Measurements from ENCODE around the gene PLPP4.

PLPP4 gene

DNA sequence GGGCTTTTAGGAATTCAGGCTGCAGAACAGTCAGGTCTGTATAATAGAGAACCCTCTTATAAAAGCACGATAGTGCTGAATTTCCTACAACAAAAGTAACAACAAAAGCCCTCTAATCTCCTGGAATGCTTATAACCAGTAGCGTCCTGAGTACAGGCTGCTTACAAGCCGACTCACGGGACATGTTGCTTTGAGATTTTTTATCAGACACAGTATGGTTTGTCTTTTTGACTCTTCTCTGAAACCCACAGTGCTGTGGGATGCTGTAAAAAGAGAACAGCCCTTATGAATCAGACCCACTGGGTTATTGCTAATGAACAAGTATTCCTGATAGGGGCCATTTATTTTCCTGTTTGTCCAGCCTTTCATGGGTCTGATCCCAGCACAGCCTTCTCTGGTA, 59.4 kb downstream of the PLPP4 start:
- H3K79me2 ChIP-seq (ENCODE audit: insufficient read depth, low read length): no peaks in the 10 kb centered on the region

DNA sequence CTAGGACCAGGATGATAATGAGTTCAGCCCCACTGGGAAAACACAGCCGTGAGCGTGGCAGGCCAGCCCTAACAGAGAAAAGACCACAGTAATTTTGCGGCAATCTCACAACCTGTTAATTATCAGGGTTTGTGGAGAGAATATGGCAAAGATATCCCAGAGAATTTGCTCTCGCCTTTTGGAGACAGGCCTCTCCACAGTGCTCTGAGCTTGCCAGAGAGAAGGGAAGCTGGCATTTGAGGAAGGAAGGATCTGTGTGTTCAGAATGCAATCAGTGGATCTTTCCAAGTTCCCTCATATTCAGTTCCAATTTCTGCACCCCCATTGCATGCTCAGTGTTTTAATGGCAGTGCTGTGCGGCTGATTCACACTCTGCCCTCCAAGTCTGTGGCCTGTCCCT, 60.2 kb downstream of the PLPP4 start:
- Histone ChIP-seq H4K20me1 (ENCODE audit: insufficient read depth, low read length) (no peaks in the 10 kb centered on the region), H3K9me3 (ENCODE audit: insufficient read depth, low read length, severe bottlenecking) (no peaks in the 10 kb centered on the region), H2AFZ (ENCODE audit: low read depth, low read length) (no peak overlapping the region), H3K4me3 (ENCODE audit: low read depth in 1 of 2, low read length in 2 of 2) (no peak overlapping the region), H3K4me1 (ENCODE audit: insufficient read depth, low read length) (no peaks in the 10 kb centered on the region), H3K27me3 (ENCODE audit: insufficient read depth, low read length, poor library complexity) (no peaks in the 10 kb centered on the region), H3K79me2 (ENCODE audit: insufficient read depth, low read length) (no peaks in the 10 kb centered on the region), H3K36me3 (ENCODE audit: insufficient read depth, low read length) (no peaks in the 10 kb centered on the region), H3K4me2 (ENCODE audit: insufficient read depth, low read length) (no peak overlapping the region), H3K9ac (ENCODE audit: low read depth, low read length) (no peak overlapping the region), H3K27ac (ENCODE audit: low read length) (no peak overlapping the region)
- no peak for DNase-seq
- TF ChIP-seq, protein P1, sequence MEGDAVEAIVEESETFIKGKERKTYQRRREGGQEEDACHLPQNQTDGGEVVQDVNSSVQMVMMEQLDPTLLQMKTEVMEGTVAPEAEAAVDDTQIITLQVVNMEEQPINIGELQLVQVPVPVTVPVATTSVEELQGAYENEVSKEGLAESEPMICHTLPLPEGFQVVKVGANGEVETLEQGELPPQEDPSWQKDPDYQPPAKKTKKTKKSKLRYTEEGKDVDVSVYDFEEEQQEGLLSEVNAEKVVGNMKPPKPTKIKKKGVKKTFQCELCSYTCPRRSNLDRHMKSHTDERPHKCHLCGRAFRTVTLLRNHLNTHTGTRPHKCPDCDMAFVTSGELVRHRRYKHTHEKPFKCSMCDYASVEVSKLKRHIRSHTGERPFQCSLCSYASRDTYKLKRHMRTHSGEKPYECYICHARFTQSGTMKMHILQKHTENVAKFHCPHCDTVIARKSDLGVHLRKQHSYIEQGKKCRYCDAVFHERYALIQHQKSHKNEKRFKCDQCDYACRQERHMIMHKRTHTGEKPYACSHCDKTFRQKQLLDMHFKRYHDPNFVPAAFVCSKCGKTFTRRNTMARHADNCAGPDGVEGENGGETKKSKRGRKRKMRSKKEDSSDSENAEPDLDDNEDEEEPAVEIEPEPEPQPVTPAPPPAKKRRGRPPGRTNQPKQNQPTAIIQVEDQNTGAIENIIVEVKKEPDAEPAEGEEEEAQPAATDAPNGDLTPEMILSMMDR (IDR thresholded peaks at IDR 0.05; ENCODE audit: borderline replicate concordance, extremely low read depth, low read length, poor library complexity, severe bottlenecking): no peak
- no peak for TF ChIP-seq EZH2 (IDR thresholded peaks at IDR 0.05; ENCODE audit: borderline replicate concordance, low read depth, low read length, severe bottlenecking)
- ATAC-seq (ENCODE audit: insufficient read depth, low read depth): no peak

More for the DNA sequence above, 59.4 kb downstream of the PLPP4 start:
- Histone ChIP-seq H3K4me2 (ENCODE audit: insufficient read depth, low read length) (no peak overlapping the region), H3K4me1 (ENCODE audit: insufficient read depth, low read length) (no peaks in the 10 kb centered on the region), H3K27ac (ENCODE audit: low read length) (no peak overlapping the region), H3K36me3 (ENCODE audit: insufficient read depth, low read length) (no peaks in the 10 kb centered on the region), H3K27me3 (ENCODE audit: insufficient read depth, low read length, poor library complexity) (no peaks in the 10 kb centered on the region), H3K4me3 (ENCODE audit: low read depth in 1 of 2, low read length in 2 of 2) (no peak overlapping the region), H3K9me3 (ENCODE audit: insufficient read depth, low read length, severe bottlenecking) (no peaks in the 10 kb centered on the region), H3K9ac (ENCODE audit: low read depth, low read length) (no peak overlapping the region), H4K20me1 (ENCODE audit: insufficient read depth, low read length) (no peaks in the 10 kb centered on the region), H2AFZ (ENCODE audit: low read depth, low read length) (no peak overlapping the region)
- no peak for DNase-seq
- ATAC-seq (ENCODE audit: insufficient read depth, low read depth): no peak
- TF ChIP-seq, protein P1 (IDR thresholded peaks at IDR 0.05; ENCODE audit: borderline replicate concordance, extremely low read depth, low read length, poor library complexity, severe bottlenecking): no peak
- TF ChIP-seq EZH2 (IDR thresholded peaks at IDR 0.05; ENCODE audit: borderline replicate concordance, low read depth, low read length, severe bottlenecking): no peak

DNA sequence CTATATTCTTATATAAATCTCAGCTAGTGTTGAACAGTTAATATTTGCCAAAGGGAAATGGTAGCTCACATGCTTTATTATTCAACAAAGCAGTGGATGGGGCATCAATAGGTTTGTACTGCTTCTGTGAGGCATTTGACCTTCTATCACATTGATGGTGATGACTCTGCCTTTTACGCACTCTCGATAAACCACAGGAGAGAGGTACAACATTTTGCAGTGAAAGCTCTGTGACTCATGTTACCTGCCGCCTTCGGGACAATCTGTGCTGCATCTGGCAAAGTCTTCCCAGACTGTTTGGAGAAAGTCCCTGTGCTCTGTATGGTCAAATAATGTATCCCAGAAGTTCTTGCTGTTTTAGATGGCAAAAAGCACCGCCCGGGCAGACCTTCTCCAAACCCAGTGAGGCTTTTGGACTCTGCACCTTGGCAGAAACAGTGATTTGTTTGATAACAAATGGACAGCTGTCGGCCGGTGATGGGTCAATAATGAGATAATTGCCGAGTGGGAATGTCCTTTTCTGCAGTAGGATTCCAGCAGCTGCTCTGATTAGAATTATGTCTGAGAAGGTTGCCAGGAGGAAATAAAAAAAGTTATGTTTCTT, 61.0 kb downstream of the PLPP4 start:
- Histone ChIP-seq H2AFZ (ENCODE audit: low read depth, low read length) (no peak overlapping the region), H3K4me3 (ENCODE audit: low read depth in 1 of 2, low read length in 2 of 2) (no peak overlapping the region), H4K20me1 (ENCODE audit: insufficient read depth, low read length) (no peaks in the 10 kb centered on the region), H3K27ac (ENCODE audit: low read length) (no peak overlapping the region), H3K79me2 (ENCODE audit: insufficient read depth, low read length) (no peaks in the 10 kb centered on the region), H3K9me3 (ENCODE audit: insufficient read depth, low read length, severe bottlenecking) (no peaks in the 10 kb centered on the region), H3K36me3 (ENCODE audit: insufficient read depth, low read length) (no peaks in the 10 kb centered on the region), H3K4me1 (ENCODE audit: insufficient read depth, low read length) (no peaks in the 10 kb centered on the region), H3K9ac (ENCODE audit: low read depth, low read length) (no peak overlapping the region), H3K4me2 (ENCODE audit: insufficient read depth, low read length) (no peak overlapping the region), H3K27me3 (ENCODE audit: insufficient read depth, low read length, poor library complexity) (no peaks in the 10 kb centered on the region)
- no peak for TF ChIP-seq EZH2 (IDR thresholded peaks at IDR 0.05; ENCODE audit: borderline replicate concordance, low read depth, low read length, severe bottlenecking)
- TF ChIP-seq, protein P1 (IDR thresholded peaks at IDR 0.05; ENCODE audit: borderline replicate concordance, extremely low read depth, low read length, poor library complexity, severe bottlenecking): no peak
- ATAC-seq (ENCODE audit: insufficient read depth, low read depth) (no peak), DNase-seq (no peak)

All from DND-41 (cell line).